GM10248 (cell line): Measurements from ENCODE around the gene FXYD4.
A peak's percentile ranks its signal among the peaks of the same experiment; 100 is the strongest.

ENCODE experiments used
- CTCF ChIA-PET: fragments of 300-600 bp; sonication (Branson Sonifier 250); formaldehyde crosslinking; extraction: SDS; loops from one replicate; lab custom pipeline; 2021; ENCODE audit warnings: antibody characterized with exemption; lab: Yijun Ruan, JAX
- POLR2A ChIA-PET: fragments of 350-650 bp; sonication (Branson Sonifier 250); formaldehyde crosslinking; extraction: SDS; loops from one replicate; lab custom pipeline; 2020; ENCODE audit warnings: antibody characterized with exemption; lab: Yijun Ruan, JAX
- DNase-seq: peaks from one replicate; pipeline ENCODE4 v3.0.0; 2012; ENCODE audit errors: extremely low spot score
- TF ChIP-seq, protein P1 (sequence below): IDR thresholded peaks from 2 replicates; pipeline ENCODE4 v1.5.1; 2012; ENCODE audit warnings: mild to moderate bottlenecking, low read depth; ENCODE audit errors: extremely low read depth, missing control alignments, control extremely low read depth

FXYD4 gene

DNA sequence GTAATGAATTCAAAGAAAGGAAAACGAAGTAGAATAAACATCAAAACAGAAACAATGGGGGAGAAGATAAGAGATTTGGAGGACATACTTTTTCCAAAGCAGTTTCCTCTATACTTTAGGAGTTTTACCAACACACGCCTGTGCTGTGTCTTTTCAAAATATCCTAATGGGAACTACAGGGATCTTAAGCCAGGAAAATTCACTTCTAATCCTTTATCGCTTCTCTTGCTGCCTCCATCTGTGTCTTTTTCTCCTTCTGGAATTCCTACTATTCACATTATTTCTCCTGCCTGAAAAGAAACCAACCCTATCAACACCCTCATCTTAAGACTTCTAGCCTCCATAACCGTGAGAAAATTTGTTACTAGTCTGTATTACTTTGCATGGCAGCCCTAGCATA, 30.7 kb downstream of the FXYD4 start:
- DNase-seq: no peak
- TF ChIP-seq, protein P1, sequence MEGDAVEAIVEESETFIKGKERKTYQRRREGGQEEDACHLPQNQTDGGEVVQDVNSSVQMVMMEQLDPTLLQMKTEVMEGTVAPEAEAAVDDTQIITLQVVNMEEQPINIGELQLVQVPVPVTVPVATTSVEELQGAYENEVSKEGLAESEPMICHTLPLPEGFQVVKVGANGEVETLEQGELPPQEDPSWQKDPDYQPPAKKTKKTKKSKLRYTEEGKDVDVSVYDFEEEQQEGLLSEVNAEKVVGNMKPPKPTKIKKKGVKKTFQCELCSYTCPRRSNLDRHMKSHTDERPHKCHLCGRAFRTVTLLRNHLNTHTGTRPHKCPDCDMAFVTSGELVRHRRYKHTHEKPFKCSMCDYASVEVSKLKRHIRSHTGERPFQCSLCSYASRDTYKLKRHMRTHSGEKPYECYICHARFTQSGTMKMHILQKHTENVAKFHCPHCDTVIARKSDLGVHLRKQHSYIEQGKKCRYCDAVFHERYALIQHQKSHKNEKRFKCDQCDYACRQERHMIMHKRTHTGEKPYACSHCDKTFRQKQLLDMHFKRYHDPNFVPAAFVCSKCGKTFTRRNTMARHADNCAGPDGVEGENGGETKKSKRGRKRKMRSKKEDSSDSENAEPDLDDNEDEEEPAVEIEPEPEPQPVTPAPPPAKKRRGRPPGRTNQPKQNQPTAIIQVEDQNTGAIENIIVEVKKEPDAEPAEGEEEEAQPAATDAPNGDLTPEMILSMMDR: no peak
- POLR2A ChIA-PET: no interaction called here
- CTCF ChIA-PET: interaction anchor here (1.5 kb wide), 1 partner anchor 53 kb away, joined by 4 read pairs; no protein-coding TSS in a partner anchor

DNA sequence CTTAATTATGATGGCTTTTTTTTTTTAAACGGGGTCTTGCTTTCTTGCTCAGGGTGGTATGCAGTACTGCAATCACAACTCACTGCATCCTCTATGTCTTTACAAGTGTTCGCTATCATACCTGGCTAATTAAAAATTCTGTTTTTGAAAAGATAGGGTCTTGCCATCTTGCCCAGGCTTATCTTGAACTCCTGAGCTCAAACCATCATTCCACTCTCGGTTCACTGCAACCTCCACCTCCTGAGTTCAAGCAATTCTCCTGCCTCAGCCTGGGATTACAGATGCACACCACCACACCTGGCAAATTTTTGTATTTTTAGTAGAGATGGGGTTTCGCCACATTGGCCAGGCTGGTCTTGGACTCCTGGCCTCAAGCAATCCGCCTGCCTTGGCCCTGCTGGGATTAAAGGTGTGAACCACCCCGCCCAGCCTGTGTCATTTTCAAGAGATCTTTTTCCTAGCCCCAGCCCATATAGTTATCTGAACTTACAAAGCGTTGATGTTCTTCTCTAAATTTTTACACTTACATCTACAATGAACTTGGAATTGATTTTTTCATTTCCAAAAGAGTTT, 31.5 kb downstream of the FXYD4 start:
- no peak for DNase-seq
- ChIA-PET POLR2A (no interaction called here), CTCF (interaction anchor here (0.9 kb wide), 1 partner anchor 12 kb away, joined by 3 read pairs; no protein-coding TSS in a partner anchor)
- TF ChIP-seq, protein P1: no peak

DNA sequence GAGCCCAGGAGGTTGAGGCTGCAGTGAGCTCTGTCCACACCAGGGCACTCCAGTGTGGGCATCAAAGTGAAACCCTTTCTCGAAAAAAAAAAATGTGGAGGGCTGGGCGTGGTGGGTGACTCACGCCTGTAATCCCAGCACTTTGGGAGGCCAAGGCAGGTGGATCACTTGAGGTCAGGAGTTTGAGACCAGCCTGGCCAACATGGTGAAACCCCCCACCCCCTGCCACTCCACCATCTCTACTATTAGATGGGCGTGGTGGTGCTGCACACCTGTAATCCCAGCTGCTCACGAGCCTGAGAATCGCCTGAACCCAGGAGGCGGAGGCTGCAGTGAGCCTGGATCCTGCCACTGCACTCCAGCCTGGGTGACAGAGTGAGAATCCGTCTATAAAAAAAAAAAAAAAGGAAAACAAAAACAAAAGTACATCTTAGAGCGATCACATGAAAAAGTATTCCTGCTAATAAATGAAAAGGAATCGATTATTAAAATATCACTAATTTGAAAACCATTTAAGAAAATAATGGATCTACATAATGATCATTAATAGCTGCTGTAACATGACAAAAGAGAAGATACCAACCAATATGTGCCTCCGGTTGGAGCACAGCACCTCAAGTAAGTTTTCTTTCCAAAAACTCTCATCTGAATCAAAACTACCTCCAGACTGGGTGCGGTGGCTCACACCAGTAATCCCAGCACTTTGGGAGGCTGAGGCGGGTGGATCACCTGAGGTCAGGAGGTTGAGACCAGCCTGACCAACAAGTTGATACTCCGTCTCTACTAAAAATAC, 32.7 kb downstream of the FXYD4 start:
- CTCF ChIA-PET: interaction anchor here (0.9 kb wide), 1 partner anchor 13 kb away, joined by 3 read pairs; no protein-coding TSS in a partner anchor
- no peak for DNase-seq
- TF ChIP-seq, protein P1: no peak
- POLR2A ChIA-PET: no interaction called here

DNA sequence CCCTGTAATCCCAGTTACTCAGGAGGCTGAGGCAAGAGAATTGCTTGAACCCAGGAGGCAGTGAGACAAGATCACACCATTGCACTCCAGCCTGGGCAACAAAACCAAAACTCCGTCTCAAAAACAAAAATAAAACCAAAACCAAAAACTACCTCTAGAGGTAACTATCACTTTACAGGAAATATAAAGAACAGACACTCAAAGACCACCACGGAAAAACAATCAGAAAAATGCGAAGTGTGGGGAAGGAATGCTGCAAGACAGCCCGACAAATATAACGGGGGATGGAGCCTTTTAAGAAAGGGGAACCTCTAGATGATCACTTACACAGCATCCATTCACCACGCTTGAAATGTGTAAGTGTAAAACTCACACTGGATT, 33.3 kb downstream of the FXYD4 start:
- ChIA-PET CTCF (no interaction called here), POLR2A (no interaction called here)
- TF ChIP-seq, protein P1: no peak

DNA sequence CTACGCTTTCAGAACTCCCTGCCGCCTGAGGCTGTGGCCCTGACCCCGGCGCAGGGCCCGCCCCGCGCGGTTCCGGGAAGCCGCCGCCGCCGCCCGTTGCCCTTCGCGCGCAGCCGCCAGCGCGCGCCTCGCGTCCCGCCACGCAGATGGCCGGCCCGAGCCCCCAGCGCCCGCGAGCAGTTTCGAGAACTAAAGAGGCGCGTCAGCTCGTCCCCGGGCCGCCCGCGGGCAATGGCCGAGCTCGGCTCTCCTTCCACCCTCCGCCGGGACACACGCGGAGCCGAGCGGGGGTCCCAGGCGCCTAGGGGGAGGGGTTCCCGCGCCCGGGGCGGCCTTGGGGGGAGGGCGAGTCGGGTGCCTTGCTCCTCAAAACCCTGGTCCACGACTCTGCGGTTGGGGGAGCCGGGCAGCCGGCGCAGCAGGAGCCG, 35.7 kb downstream of the FXYD4 start:
- POLR2A ChIA-PET: interaction anchor here (1.0 kb wide), 2 partner anchors 11 to 29 kb away, joined by 6 to 8 read pairs; no protein-coding TSS in a partner anchor
- TF ChIP-seq, protein P1: no peak
- CTCF ChIA-PET: interaction anchor here (1.0 to 1.6 kb wide), 6 partner anchors 11 to 42 kb away, joined by 3 to 5 read pairs (median 4); partner anchors contain the start of gene ZNF487
- peak; percentile 56 for DNase-seq

More for the DNA sequence above, 33.3 kb downstream of the FXYD4 start:
- DNase-seq: no peak

DNA sequence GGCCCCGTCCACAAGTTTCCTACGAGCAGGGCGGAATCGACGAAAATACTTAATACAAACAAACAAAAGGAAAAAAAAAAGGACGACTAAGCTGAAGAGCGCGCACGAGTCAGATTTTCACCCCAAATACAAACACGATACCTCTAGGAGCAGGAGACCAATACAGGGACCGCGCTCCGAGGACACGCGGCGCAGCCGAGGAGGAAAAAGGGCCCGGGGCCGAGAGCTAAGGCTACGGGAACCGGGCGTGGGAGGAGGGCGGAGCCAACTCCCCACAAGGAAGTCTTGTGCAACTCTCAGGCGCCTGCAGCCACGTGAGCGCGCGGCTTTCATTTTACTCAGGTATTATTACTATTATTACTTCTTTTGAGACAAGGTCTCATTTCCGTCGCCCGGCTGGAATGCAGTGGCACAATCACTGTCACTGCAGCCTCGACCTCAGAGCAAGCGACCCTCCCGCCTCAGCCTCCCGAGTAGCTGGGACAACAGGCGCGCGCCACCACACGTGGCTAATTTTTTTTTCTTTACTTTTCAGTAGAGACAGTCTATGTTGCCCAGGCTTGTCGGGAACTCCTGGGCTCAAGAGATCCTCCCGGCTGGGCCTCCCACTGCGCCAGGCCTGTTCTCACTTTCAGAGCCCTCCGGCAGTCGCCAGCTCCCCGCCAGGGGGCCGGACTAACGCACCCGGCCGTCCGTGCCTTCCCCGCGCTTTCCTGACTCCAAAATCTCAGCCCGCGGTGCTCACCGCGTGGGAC, 36.3 kb downstream of the FXYD4 start:
- peak; percentile 90 for DNase-seq
- POLR2A ChIA-PET: interaction anchor here (0.8 to 1.0 kb wide), 4 partner anchors 10 to 29 kb away, joined by 3 to 8 read pairs (median 4); no protein-coding TSS in a partner anchor
- CTCF ChIA-PET: interaction anchor here (1.0 to 1.6 kb wide), 6 partner anchors 12 to 41 kb away, joined by 3 to 5 read pairs (median 4); partner anchors contain the start of gene ZNF487
- TF ChIP-seq, protein P1: peak; percentile 34
